K562 (cell line): ENCODE data around the gene GGACT. TPM values are rescaled to one million over a fixed set of nuclear protein-coding genes. Genes with fewer than 3 reads are reported as not detected.

Experiments
- ATAC-seq: fragments of 200-7000 bp; cut with Tn5 transposase; 3 replicates; pipeline ENCODE4 v1.9.1; 2020; ENCODE audit warnings: moderate library complexity
- BruUV-seq: library from RNA; stranded (reverse); fragments of 400-500 nt; replicated peaks from 2 replicates; lab custom pipeline; 2021; lab: Mats Ljungman, UMichigan
- CTCF ChIA-PET: fragments of 300-600 bp; formaldehyde crosslinking; extraction: SDS; loops from one replicate; lab custom pipeline; 2021; ENCODE audit warnings: low intra/inter-chr PET ratio; lab: Yijun Ruan, JAX
- POLR2A ChIA-PET: fragments of 300-600, 350-650 bp; sonication (Branson Sonifier 250); formaldehyde crosslinking; extraction: SDS; loops from one replicate; lab custom pipeline; 2021; ENCODE audit warnings: antibody characterized with exemption, inconsistent platforms; lab: Yijun Ruan, JAX
- DNase-seq, 4 experiments: peaks; one replicate each; pipeline versions ENCODE4 v3.0.0 to v3.0.0-alpha.2; 2011 to 2018; ENCODE audit warnings: low spot score in 3 of 4, mixed read lengths in 3 of 4; ENCODE audit errors: extremely low read depth in 1 of 4
- FAIRE-seq: peaks from 2 replicates; lab custom pipeline; 2011; peaks lifted over from hg19 to GRCh38; lab: Jason Lieb, UNC
- H2AFZ ChIP-seq: 2 replicates; pipeline ENCODE4 v1.6.0; 2011; ENCODE audit warnings: low read depth, low read length, control low read depth, inconsistent platforms
- H3K27ac ChIP-seq: fragments of 200-600 bp; 3 replicates; pipeline ENCODE4 v1.8.0; 2011; ENCODE audit warnings: low read depth, mild to moderate bottlenecking, control low read depth, inconsistent platforms, low read length, moderate library complexity, mixed read lengths; ENCODE audit errors: extremely low read depth
- H3K27me3 ChIP-seq, 2 experiments: fragments of 300-600 bp in 1 of 2; 2 replicates in 1 of 2; 3 replicates in 1 of 2; pipeline versions ENCODE4 v1.6.0 to v1.8.0; 2011; ENCODE audit warnings: inconsistent platforms in 2 of 2, low read length in 2 of 2, mild to moderate bottlenecking in 1 of 2, mixed read lengths in 1 of 2, moderate library complexity in 1 of 2; ENCODE audit not compliant: control insufficient read depth in 2 of 2, insufficient read depth in 2 of 2
- H3K36me3 ChIP-seq: fragments of 300-600 bp; 3 replicates; pipeline ENCODE4 v1.8.0; 2011; ENCODE audit warnings: mild to moderate bottlenecking, low read length, inconsistent platforms; ENCODE audit not compliant: control insufficient read depth, insufficient read depth
- H3K4me1 ChIP-seq, 2 experiments: fragments of 200-600 bp in 1 of 2; replicated peaks in 1 of 2; 2 replicates in 1 of 2; 3 replicates in 1 of 2; pipeline versions ENCODE4 v1.5.1 to v1.8.0; 2011; ENCODE audit warnings: inconsistent platforms in 2 of 2, low read length in 2 of 2, mild to moderate bottlenecking in 1 of 2, mixed read lengths in 1 of 2, moderate library complexity in 1 of 2; ENCODE audit not compliant: control insufficient read depth in 2 of 2, insufficient read depth in 2 of 2
- H3K4me2 ChIP-seq: 2 replicates; pipeline ENCODE4 v1.6.1; 2011; ENCODE audit warnings: low read length, control low read depth, inconsistent platforms, mixed read lengths; ENCODE audit not compliant: insufficient read depth
- H3K4me3 ChIP-seq: fragments of 200-600 bp; sonication (generic), shearing (Covaris generic); 2 replicates; pipeline ENCODE4 v1.5.1; 2016; ENCODE audit warnings: control low read depth, inconsistent platforms
- H3K79me2 ChIP-seq: fragments of 200-600 bp; 3 replicates; pipeline ENCODE4 v1.8.0; 2011; ENCODE audit warnings: low read length, inconsistent platforms; ENCODE audit not compliant: control insufficient read depth, insufficient read depth
- H3K9ac ChIP-seq, 2 experiments: 2 replicates each; pipeline versions ENCODE4 v1.6.0 to v1.6.1; 2011; ENCODE audit warnings: low read depth in 2 of 2, low read length in 2 of 2, control low read depth in 1 of 2, inconsistent platforms in 1 of 2, mild to moderate bottlenecking in 1 of 2, mixed read lengths in 1 of 2; ENCODE audit not compliant: insufficient read depth in 1 of 2
- H3K9me1 ChIP-seq: one replicate; pipeline ENCODE4 v1.6.0; 2011; ENCODE audit warnings: inconsistent platforms, mild to moderate bottlenecking, low read length, moderate library complexity; ENCODE audit not compliant: control insufficient read depth, insufficient read depth
- H3K9me3 ChIP-seq: replicated peaks from 2 replicates; pipeline ENCODE4 v1.5.1; 2011; ENCODE audit warnings: low read depth, low read length, inconsistent platforms; ENCODE audit not compliant: control insufficient read depth, insufficient read depth
- H4K20me1 ChIP-seq: replicated peaks from 2 replicates; pipeline ENCODE4 v1.6.1; 2011; ENCODE audit warnings: low read length, inconsistent platforms, mixed read lengths; ENCODE audit not compliant: control insufficient read depth, insufficient read depth
- ARHGAP35 ChIP-seq: fragments of 450-650 bp; IDR thresholded peaks from 2 replicates; pipeline ENCODE4 v1.6.1; 2018; ENCODE audit not compliant: partially characterized antibody
- CBFB ChIP-seq: sonication (generic); formaldehyde crosslinking; IDR thresholded peaks from 2 replicates; pipeline ENCODE4 v1.4.0; 2020; ENCODE audit warnings: mild to moderate bottlenecking, missing genetic modification reagents
- GABPB1 ChIP-seq: sonication (generic); formaldehyde crosslinking; IDR thresholded peaks from 2 replicates; pipeline ENCODE4 v1.8.0; 2022; ENCODE audit warnings: mild to moderate bottlenecking, missing genetic modification reagents
- HOXB6 ChIP-seq: fragments of 250-450 bp; sonication (Bioruptor Pico); IDR thresholded peaks from 2 replicates; pipeline ENCODE4 v1.5.1; 2022; ENCODE audit warnings: mild to moderate bottlenecking, borderline replicate concordance
- KHSRP ChIP-seq: fragments of 450-650 bp; IDR thresholded peaks from 2 replicates; pipeline ENCODE4 v1.6.1; 2017
- NBN ChIP-seq: fragments of 450-650 bp; IDR thresholded peaks from 2 replicates; pipeline ENCODE4 v1.6.1; 2016; ENCODE audit warnings: low read depth, mild to moderate bottlenecking
- TARDBP ChIP-seq: fragments of 450-650 bp; IDR thresholded peaks from 2 replicates; pipeline ENCODE4 v1.6.1; 2016
- TEAD1 ChIP-seq, 2 experiments: fragments of 450-650 bp in 1 of 2; sonication (generic) in 1 of 2; formaldehyde crosslinking; IDR thresholded peaks; 2 replicates each; pipeline versions ENCODE4 v1.4.0 to v1.8.0; 2020 to 2022; ENCODE audit warnings: mild to moderate bottlenecking in 2 of 2, missing genetic modification reagents in 1 of 2
- XRCC4 ChIP-seq: IDR thresholded peaks from one replicate; pipeline ENCODE4 v1.6.1; 2011; ENCODE audit not compliant: insufficient read depth, insufficient read length; ENCODE audit errors: extremely low read depth
- ZSCAN29 ChIP-seq: fragments of 450-650 bp; IDR thresholded peaks from 2 replicates; pipeline ENCODE4 v1.6.1; 2017
- WGBS: fragments of 100-300 bp; shearing (Covaris generic); methylation state at CpG from one replicate; pipeline ENCODE4 v1.1.6; 2016; ENCODE audit warnings: low coverage, mixed read lengths; ENCODE audit not compliant: insufficient coverage; ENCODE audit errors: missing lambda C conversion rate; 5-methylcytosine and 5-hydroxymethylcytosine counted together
- in situ Hi-C: fragments of 300-500 bp; cut with MboI; formaldehyde crosslinking; loops from 4 replicates; pipeline ENCODE4 v1.15.0; 2018; ENCODE audit warnings: inconsistent platforms, mixed read lengths
- intact Hi-C: fragments of 100-400 bp; cut with micrococcal nuclease; formaldehyde crosslinking; loops from 2 replicates; pipeline ENCODE4 v1.14.2; 2022
- polyA plus RNA-seq, 8 experiments: library from polyadenylated mRNA; depleted of rRNA in 4 of 8; stranded (reverse) in 5 of 8; unstranded in 3 of 8; fragments of >200 nt; fragmentation: Nextera tagmentation in 2 of 8; fragmentation: Illumina TruSeq in 1 of 8; extraction: Ambion mirVana in 2 of 8; extraction: Trizol in 1 of 8; gene quantifications; 2 replicates each; pipeline versions ENCODE4 v1.2.1 to v1.2.3, GENCODE V29; 2011 to 2014; ENCODE audit warnings: inconsistent platforms in 1 of 8, missing spikeins in 1 of 8
- total RNA-seq, 7 experiments: library from RNA; depleted of rRNA in 6 of 7; stranded (reverse); fragments of >200 nt in 6 of 7; fragmentation: Illumina TruSeq in 2 of 7; extraction: Trizol in 2 of 7; gene quantifications; 2 replicates each; pipeline versions ENCODE4 v1.2.1 to v1.2.3, GENCODE V29; 2011 to 2021; ENCODE audit warnings: low replicate concordance in 1 of 7
- TF ChIP-seq, protein P1 (sequence below): fragments of 200-800 bp; sonication (Bioruptor generic); IDR thresholded peaks from 2 replicates; pipeline ENCODE4 v1.6.1; 2017; ENCODE audit warnings: missing genetic modification characterization, missing compliant biosample characterization
- TF ChIP-seq, protein P2 (sequence below): fragments of 250-450 bp; sonication (Bioruptor Pico); IDR thresholded peaks from 2 replicates; pipeline ENCODE4 v1.5.0; 2022; ENCODE audit warnings: mild to moderate bottlenecking
- TF ChIP-seq, protein P3 (sequence below): fragments of 450-650 bp; IDR thresholded peaks from 2 replicates; pipeline ENCODE4 v1.6.1; 2017; ENCODE audit warnings: antibody characterized with exemption, mild to moderate bottlenecking
- TF ChIP-seq, protein P4 (sequence below), 2 experiments: fragments of 200-800 bp in 1 of 2; sonication (Bioruptor generic) in 1 of 2; sonication (generic) in 1 of 2; formaldehyde crosslinking in 1 of 2; IDR thresholded peaks in 1 of 2; conservative IDR thresholded peaks in 1 of 2; 2 replicates each; pipeline versions ENCODE4 v1.5.0 to v1.6.1; 2016 to 2020; ENCODE audit warnings: missing compliant biosample characterization in 1 of 2, missing genetic modification characterization in 1 of 2, missing genetic modification reagents in 1 of 2

GGACT gene
- total and polyA plus RNA-seq, 9 of the 15 experiments (the other 6 are each of a cell fraction or from before 2014, with no cell fraction given) = 0.20 to 3.2 (median 1.7) TPM

DNA sequence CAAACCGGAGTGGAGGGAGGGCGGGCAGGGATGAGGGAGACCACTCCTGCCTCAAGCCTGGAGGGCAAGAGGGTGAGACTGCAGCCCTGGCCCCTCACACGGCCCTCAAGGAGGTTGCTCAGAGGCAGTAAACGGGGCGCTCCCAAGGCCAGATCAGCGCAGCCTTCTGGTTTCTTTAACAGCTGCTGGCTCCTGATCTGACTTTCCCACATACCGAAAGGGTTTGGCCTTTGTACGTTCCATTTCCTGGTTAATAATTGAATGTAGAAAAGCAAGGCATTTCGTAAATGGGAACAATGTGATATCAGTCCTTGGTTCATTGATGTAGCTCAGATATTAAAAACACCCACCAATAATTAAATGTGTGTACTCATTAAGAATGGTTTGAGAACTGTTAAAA lies 71.5 kb downstream of the GGACT start:
- Histone ChIP-seq H3K4me3 (no peak overlapping the region), H4K20me1 (no peaks in the 10 kb centered on the region; the same call in 1 of the 2 replicates), H3K9ac (no peak overlapping the region), H3K4me1 (no peaks in the 10 kb centered on the region), H3K9me1 (no peaks in the 10 kb centered on the region), H3K36me3 (no peaks in the 10 kb centered on the region), H3K4me2 (no peak overlapping the region), H3K79me2 (no peaks in the 10 kb centered on the region), H3K27ac (no peak overlapping the region), H2AFZ (no peak overlapping the region), H3K9me3 (no peaks in the 10 kb centered on the region), H3K27me3 (0 out of 5 replicates have a peak, but pooled peaks cover 0 to 3% of the 10 kb centered on the region in 2 experiments)
- WGBS = 62% methylated on average over 7 of the region's 9 CpGs
- no TSS peak for BruUV-seq
- no peak for ATAC-seq
- no peak for FAIRE-seq
- in situ Hi-C loops (loop anchor here (10.0 kb wide), 1 partner anchor 612 kb away; no protein-coding TSS in a partner anchor), intact Hi-C loops (loop anchor here (10.0 kb wide), 1 partner anchor 472 kb away; no protein-coding TSS in a partner anchor)
- DNase-seq = no peak
- POLR2A ChIA-PET = interaction anchor here (0.7 kb wide), 1 partner anchor 1215 kb away, joined by 3 read pairs; no protein-coding TSS in a partner anchor
- CTCF ChIA-PET = no interaction called here
- TF ChIP-seq ZSCAN29 (no peak), HOXB6 (CRISPR knock-in tag) (no peak), XRCC4 (no peak), NBN (no peak), KHSRP (no peak), TEAD1 (CRISPR knock-in tag; IDR thresholded peaks at IDR 0.05) (no peak), TARDBP (no peak), ARHGAP35 (no peak), GABPB1 (CRISPR knock-in tag) (no peak), CBFB (no peak)
- TF ChIP-seq, protein P1, sequence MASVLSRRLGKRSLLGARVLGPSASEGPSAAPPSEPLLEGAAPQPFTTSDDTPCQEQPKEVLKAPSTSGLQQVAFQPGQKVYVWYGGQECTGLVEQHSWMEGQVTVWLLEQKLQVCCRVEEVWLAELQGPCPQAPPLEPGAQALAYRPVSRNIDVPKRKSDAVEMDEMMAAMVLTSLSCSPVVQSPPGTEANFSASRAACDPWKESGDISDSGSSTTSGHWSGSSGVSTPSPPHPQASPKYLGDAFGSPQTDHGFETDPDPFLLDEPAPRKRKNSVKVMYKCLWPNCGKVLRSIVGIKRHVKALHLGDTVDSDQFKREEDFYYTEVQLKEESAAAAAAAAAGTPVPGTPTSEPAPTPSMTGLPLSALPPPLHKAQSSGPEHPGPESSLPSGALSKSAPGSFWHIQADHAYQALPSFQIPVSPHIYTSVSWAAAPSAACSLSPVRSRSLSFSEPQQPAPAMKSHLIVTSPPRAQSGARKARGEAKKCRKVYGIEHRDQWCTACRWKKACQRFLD (CRISPR knock-in tag) = no peak
- TF ChIP-seq, protein P2, sequence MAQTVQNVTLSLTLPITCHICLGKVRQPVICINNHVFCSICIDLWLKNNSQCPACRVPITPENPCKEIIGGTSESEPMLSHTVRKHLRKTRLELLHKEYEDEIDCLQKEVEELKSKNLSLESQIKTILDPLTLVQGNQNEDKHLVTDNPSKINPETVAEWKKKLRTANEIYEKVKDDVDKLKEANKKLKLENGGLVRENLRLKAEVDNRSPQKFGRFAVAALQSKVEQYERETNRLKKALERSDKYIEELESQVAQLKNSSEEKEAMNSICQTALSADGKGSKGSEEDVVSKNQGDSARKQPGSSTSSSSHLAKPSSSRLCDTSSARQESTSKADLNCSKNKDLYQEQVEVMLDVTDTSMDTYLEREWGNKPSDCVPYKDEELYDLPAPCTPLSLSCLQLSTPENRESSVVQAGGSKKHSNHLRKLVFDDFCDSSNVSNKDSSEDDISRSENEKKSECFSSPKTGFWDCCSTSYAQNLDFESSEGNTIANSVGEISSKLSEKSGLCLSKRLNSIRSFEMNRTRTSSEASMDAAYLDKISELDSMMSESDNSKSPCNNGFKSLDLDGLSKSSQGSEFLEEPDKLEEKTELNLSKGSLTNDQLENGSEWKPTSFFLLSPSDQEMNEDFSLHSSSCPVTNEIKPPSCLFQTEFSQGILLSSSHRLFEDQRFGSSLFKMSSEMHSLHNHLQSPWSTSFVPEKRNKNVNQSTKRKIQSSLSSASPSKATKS (CRISPR knock-in tag) = no peak
- TF ChIP-seq, protein P3, sequence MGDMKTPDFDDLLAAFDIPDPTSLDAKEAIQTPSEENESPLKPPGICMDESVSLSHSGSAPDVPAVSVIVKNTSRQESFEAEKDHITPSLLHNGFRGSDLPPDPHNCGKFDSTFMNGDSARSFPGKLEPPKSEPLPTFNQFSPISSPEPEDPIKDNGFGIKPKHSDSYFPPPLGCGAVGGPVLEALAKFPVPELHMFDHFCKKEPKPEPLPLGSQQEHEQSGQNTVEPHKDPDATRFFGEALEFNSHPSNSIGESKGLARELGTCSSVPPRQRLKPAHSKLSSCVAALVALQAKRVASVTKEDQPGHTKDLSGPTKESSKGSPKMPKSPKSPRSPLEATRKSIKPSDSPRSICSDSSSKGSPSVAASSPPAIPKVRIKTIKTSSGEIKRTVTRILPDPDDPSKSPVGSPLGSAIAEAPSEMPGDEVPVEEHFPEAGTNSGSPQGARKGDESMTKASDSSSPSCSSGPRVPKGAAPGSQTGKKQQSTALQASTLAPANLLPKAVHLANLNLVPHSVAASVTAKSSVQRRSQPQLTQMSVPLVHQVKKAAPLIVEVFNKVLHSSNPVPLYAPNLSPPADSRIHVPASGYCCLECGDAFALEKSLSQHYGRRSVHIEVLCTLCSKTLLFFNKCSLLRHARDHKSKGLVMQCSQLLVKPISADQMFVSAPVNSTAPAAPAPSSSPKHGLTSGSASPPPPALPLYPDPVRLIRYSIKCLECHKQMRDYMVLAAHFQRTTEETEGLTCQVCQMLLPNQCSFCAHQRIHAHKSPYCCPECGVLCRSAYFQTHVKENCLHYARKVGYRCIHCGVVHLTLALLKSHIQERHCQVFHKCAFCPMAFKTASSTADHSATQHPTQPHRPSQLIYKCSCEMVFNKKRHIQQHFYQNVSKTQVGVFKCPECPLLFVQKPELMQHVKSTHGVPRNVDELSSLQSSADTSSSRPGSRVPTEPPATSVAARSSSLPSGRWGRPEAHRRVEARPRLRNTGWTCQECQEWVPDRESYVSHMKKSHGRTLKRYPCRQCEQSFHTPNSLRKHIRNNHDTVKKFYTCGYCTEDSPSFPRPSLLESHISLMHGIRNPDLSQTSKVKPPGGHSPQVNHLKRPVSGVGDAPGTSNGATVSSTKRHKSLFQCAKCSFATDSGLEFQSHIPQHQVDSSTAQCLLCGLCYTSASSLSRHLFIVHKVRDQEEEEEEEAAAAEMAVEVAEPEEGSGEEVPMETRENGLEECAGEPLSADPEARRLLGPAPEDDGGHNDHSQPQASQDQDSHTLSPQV = no peak
- TF ChIP-seq, protein P4, sequence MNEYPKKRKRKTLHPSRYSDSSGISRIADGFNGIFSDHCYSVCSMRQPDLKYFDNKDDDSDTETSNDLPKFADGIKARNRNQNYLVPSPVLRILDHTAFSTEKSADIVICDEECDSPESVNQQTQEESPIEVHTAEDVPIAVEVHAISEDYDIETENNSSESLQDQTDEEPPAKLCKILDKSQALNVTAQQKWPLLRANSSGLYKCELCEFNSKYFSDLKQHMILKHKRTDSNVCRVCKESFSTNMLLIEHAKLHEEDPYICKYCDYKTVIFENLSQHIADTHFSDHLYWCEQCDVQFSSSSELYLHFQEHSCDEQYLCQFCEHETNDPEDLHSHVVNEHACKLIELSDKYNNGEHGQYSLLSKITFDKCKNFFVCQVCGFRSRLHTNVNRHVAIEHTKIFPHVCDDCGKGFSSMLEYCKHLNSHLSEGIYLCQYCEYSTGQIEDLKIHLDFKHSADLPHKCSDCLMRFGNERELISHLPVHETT (CRISPR knock-in tag; conservative IDR thresholded peaks at IDR 0.05 in 1 of 2, IDR thresholded peaks at IDR 0.05 in 1 of 2) = no peak
